H9 (cell line): Measurements from ENCODE around the gene RNF213. TPM values are rescaled to one million over a fixed set of nuclear protein-coding genes. Genes with fewer than 3 reads are reported as not detected.
"Not testable (repeated sequence)": the region's sequence is repeated elsewhere in the genome, so short reads cannot be mapped to it uniquely, and the experiment has no call there.

Experiments used
- DNase-seq: peaks from one replicate; pipeline ENCODE4 v3.0.0-alpha.2; 2017
- H2AFZ ChIP-seq: one replicate; pipeline ENCODE4 v1.6.1; 2013; ENCODE audit warnings: mild to moderate bottlenecking, low read length, control low read depth, moderate library complexity
- H2AK5ac ChIP-seq: 2 replicates; pipeline ENCODE4 v1.6.1; 2013; ENCODE audit warnings: low read length, control low read depth, mixed read lengths; ENCODE audit not compliant: insufficient read length
- H2BK120ac ChIP-seq: one replicate; pipeline ENCODE4 v1.6.1; 2013; ENCODE audit warnings: low read depth, mild to moderate bottlenecking, low read length, control low read depth, inconsistent platforms; ENCODE audit not compliant: poor library complexity, severe bottlenecking
- H2BK12ac ChIP-seq: 2 replicates; pipeline ENCODE4 v1.6.1; 2013; ENCODE audit warnings: low read length, control low read depth, mixed read lengths, low read depth; ENCODE audit not compliant: insufficient read length
- H2BK15ac ChIP-seq: 2 replicates; pipeline ENCODE4 v1.6.1; 2013; ENCODE audit warnings: low read depth, low read length, control low read depth
- H2BK20ac ChIP-seq: one replicate; pipeline ENCODE4 v1.6.1; 2013; ENCODE audit warnings: low read depth, mild to moderate bottlenecking, low read length, control low read depth, inconsistent platforms; ENCODE audit not compliant: poor library complexity, severe bottlenecking
- H2BK5ac ChIP-seq: 2 replicates; pipeline ENCODE4 v1.6.1; 2013; ENCODE audit warnings: low read length, control low read depth, mixed read lengths; ENCODE audit not compliant: insufficient read length
- H3K14ac ChIP-seq: 2 replicates; pipeline ENCODE4 v1.6.1; 2013; ENCODE audit warnings: low read length, control low read depth; ENCODE audit not compliant: insufficient read depth
- H3K18ac ChIP-seq: 2 replicates; pipeline ENCODE4 v1.6.1; 2013; ENCODE audit warnings: low read depth, mild to moderate bottlenecking, mixed read lengths, low read length, control low read depth; ENCODE audit not compliant: insufficient read length
- H3K23ac ChIP-seq: 2 replicates; pipeline ENCODE4 v1.6.1; 2013; ENCODE audit warnings: low read length, control low read depth, mixed read lengths, low read depth; ENCODE audit not compliant: insufficient read length
- H3K23me2 ChIP-seq: 2 replicates; pipeline ENCODE4 v1.6.1; 2013; ENCODE audit warnings: low read depth, mild to moderate bottlenecking, mixed read lengths, low read length, control low read depth; ENCODE audit not compliant: insufficient read length, poor library complexity, severe bottlenecking
- H3K27ac ChIP-seq: 2 replicates; pipeline ENCODE4 v1.5.1; 2013; ENCODE audit warnings: low read length, control low read depth, mixed read lengths, low read depth; ENCODE audit not compliant: insufficient read length
- H3K27me3 ChIP-seq: 2 replicates; pipeline ENCODE4 v1.6.1; 2013; ENCODE audit warnings: low read length, control low read depth, inconsistent platforms; ENCODE audit not compliant: insufficient read depth
- H3K4ac ChIP-seq: 2 replicates; pipeline ENCODE4 v1.6.1; 2013; ENCODE audit warnings: low read depth, mild to moderate bottlenecking, control low read depth, inconsistent platforms, low read length, moderate library complexity
- H3K4me1 ChIP-seq: 2 replicates; pipeline ENCODE4 v1.6.1; 2013; ENCODE audit warnings: low read length, control low read depth, inconsistent platforms; ENCODE audit not compliant: insufficient read depth
- H3K4me2 ChIP-seq: 2 replicates; pipeline ENCODE4 v1.6.1; 2013; ENCODE audit warnings: low read length, control low read depth, mixed read lengths; ENCODE audit not compliant: insufficient read length, insufficient read depth
- H3K56ac ChIP-seq: 2 replicates; pipeline ENCODE4 v1.6.1; 2013; ENCODE audit warnings: low read depth, mild to moderate bottlenecking, mixed read lengths, low read length, control low read depth; ENCODE audit not compliant: insufficient read length
- H3K79me1 ChIP-seq: 2 replicates; pipeline ENCODE4 v1.6.1; 2013; ENCODE audit warnings: low read depth, mild to moderate bottlenecking, moderate library complexity, low read length, control low read depth, inconsistent platforms; ENCODE audit not compliant: insufficient read depth, poor library complexity, severe bottlenecking
- H3K79me2 ChIP-seq: 2 replicates; pipeline ENCODE4 v1.6.1; 2013; ENCODE audit warnings: low read length, control low read depth, inconsistent platforms; ENCODE audit not compliant: insufficient read depth
- H3K9ac ChIP-seq: 2 replicates; pipeline ENCODE4 v1.6.1; 2013; ENCODE audit warnings: low read length, control low read depth, mixed read lengths; ENCODE audit not compliant: insufficient read length; ENCODE audit errors: extremely low read depth
- H3K9me3 ChIP-seq: one replicate; pipeline ENCODE4 v1.6.1; 2013; ENCODE audit warnings: low read depth, low read length, inconsistent platforms; ENCODE audit not compliant: control insufficient read depth
- H3T11ph ChIP-seq: one replicate; pipeline ENCODE4 v1.6.1; 2013; ENCODE audit warnings: mild to moderate bottlenecking, low read length, control low read depth, inconsistent platforms
- H4K20me1 ChIP-seq: one replicate; pipeline ENCODE4 v1.6.1; 2013; ENCODE audit not compliant: control insufficient read depth, insufficient read length, insufficient read depth
- H4K5ac ChIP-seq: 2 replicates; pipeline ENCODE4 v1.6.1; 2013; ENCODE audit warnings: low read depth, mild to moderate bottlenecking, mixed read lengths, low read length, control low read depth; ENCODE audit not compliant: insufficient read length
- H4K8ac ChIP-seq: replicated peaks from 2 replicates; pipeline ENCODE4 v1.6.1; 2013; ENCODE audit warnings: low read length, control low read depth, mixed read lengths, low read depth; ENCODE audit not compliant: insufficient read length
- H4K91ac ChIP-seq: 2 replicates; pipeline ENCODE4 v1.6.1; 2013; ENCODE audit warnings: low read depth, mild to moderate bottlenecking, moderate library complexity, mixed read lengths, low read length, control low read depth; ENCODE audit not compliant: insufficient read length
- H3K27ac Mint-ChIP-seq, 3 experiments: 2 replicates in 2 of 3; 3 replicates in 1 of 3; pipeline ENCODE4 v1.8.0; 2020 to 2021; ENCODE audit warnings: mixed read lengths in 3 of 3, mild to moderate bottlenecking in 1 of 3, moderate library complexity in 1 of 3
- H3K27me3 Mint-ChIP-seq: 2 replicates; pipeline ENCODE4 v1.8.0; 2021; ENCODE audit warnings: low read depth, mild to moderate bottlenecking, moderate library complexity, mixed read lengths
- H3K36me3 Mint-ChIP-seq, 3 experiments: 2 replicates in 2 of 3; 3 replicates in 1 of 3; pipeline ENCODE4 v1.8.0; 2020 to 2021; ENCODE audit warnings: low read depth in 3 of 3, mixed read lengths in 3 of 3; ENCODE audit not compliant: insufficient read depth in 1 of 3
- H3K4me1 Mint-ChIP-seq, 2 experiments: 2 replicates each; pipeline ENCODE4 v1.8.0; 2020; ENCODE audit warnings: mixed read lengths in 2 of 2
- H3K4me3 Mint-ChIP-seq, 2 experiments: 2 replicates in 1 of 2; 3 replicates in 1 of 2; pipeline ENCODE4 v1.8.0; 2020 to 2021; ENCODE audit warnings: mild to moderate bottlenecking in 2 of 2, mixed read lengths in 2 of 2, moderate library complexity in 1 of 2
- H3K9me3 Mint-ChIP-seq, 2 experiments: 2 replicates in 1 of 2; 3 replicates in 1 of 2; pipeline ENCODE4 v1.8.0; 2020; ENCODE audit warnings: mild to moderate bottlenecking in 2 of 2, mixed read lengths in 2 of 2, moderate library complexity in 1 of 2
- WGBS: extraction: QIAGEN DNeasy Blood & Tissue Kit; methylation state at CpG from one replicate; pipeline ENCODE4 v1.1.7; 2013; ENCODE audit warnings: missing lambda C conversion rate, low lambda C conversion rate, mixed read lengths; ENCODE audit not compliant: insufficient read length; ENCODE audit errors: extremely low coverage; 5-methylcytosine and 5-hydroxymethylcytosine counted together
- total RNA-seq: library from RNA; stranded (reverse); gene quantifications from 2 replicates; pipeline ENCODE4 v1.2.1, GENCODE V29; 2021

RNF213 gene
- total RNA-seq, 1 experiment from 2014 or later: 34.3 TPM

DNA sequence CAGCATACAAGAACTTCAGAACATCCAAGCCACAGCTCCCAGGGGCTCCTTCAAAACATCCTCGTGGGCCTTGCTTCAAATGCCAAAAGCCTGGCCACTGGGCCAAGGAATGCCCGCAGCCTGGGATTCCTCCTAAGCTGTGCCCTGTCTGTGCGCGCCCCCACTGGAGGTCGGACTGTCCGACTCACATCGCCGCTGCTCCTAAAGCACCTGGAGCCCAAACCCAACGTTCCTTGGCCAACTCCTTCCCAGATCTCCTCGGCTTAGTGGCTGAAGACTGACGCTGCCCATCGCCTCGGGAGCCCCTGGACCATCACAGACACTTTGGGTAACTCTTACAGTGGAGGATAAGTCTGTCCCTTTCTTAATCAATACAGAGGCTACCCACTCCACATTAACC, 141.4 kb downstream of the RNF213 start:
- not testable (repeated sequence) for H2BK120ac ChIP-seq, H2BK15ac ChIP-seq, H3K9me3 ChIP-seq, H2BK12ac ChIP-seq, H3K9me3 Mint-ChIP-seq, H3K4me2 ChIP-seq, H2BK5ac ChIP-seq, H3K18ac ChIP-seq, H3K27ac Mint-ChIP-seq, H3K4me1 ChIP-seq, H3K4ac ChIP-seq, H4K8ac ChIP-seq, H3K56ac ChIP-seq, H3T11ph ChIP-seq, H2AK5ac ChIP-seq, H3K27me3 ChIP-seq, DNase-seq, H2BK20ac ChIP-seq, H3K79me1 ChIP-seq, H3K79me2 ChIP-seq, H4K5ac ChIP-seq, H3K27ac ChIP-seq, H3K36me3 Mint-ChIP-seq, H3K9ac ChIP-seq, H3K14ac ChIP-seq, H4K20me1 ChIP-seq, H3K23ac ChIP-seq, H2AFZ ChIP-seq, H3K23me2 ChIP-seq, H4K91ac ChIP-seq, H3K4me3 Mint-ChIP-seq
- WGBS: no CpG with 5 or more reads among the region's 13 CpGs
- H3K27me3 Mint-ChIP-seq: peaks cover 11% of the 10 kb centered on the region
- peaks cover 9 to 20% of the 10 kb centered on the region in 2 experiments; a peak in 3 of 4 replicates for H3K4me1 Mint-ChIP-seq
